ENCODE data around the gene GPR137B. TPM values are rescaled to one million over a fixed set of nuclear protein-coding genes. Genes with fewer than 3 reads are reported as not detected.

The GPR137B gene
- total RNA-seq, 6 experiments from 2014 or later: 4.3 to 22.2 (median 7.6) TPM

DNA sequence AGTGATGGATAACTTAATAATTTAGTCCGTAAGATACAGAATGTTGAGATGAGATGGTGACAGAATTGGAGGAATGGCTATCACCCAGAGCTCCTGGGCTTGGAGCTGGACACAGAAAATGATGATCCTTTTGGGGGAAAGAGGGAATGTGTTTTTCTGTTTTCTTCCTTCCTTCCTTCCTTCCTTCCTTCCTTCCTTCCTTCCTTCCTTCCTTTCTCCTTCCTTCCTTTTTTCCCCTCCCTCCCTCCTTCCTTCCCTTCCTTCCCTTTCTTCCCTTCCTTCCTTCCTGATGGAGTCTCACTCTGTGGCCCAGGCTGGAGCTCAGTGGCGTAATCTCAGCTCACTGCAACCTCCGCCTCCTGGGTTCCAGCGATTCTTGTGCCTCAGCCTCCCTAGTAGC, 2.8 kb upstream of the GPR137B start:
- intact Hi-C loops (cut with DNase I): no loop called here
- H3K36me3 ChIP-seq: no peaks in the 10 kb centered on the region
- H3K4me3 ChIP-seq: no peak overlapping the region
- H3K4me1 ChIP-seq: peaks cover 0 to 9% (median 1%) of the 10 kb centered on the region in 4 donors
- no peak for TF ChIP-seq POLR2A (IDR thresholded peaks at IDR 0.05)
- TF ChIP-seq, protein P1, sequence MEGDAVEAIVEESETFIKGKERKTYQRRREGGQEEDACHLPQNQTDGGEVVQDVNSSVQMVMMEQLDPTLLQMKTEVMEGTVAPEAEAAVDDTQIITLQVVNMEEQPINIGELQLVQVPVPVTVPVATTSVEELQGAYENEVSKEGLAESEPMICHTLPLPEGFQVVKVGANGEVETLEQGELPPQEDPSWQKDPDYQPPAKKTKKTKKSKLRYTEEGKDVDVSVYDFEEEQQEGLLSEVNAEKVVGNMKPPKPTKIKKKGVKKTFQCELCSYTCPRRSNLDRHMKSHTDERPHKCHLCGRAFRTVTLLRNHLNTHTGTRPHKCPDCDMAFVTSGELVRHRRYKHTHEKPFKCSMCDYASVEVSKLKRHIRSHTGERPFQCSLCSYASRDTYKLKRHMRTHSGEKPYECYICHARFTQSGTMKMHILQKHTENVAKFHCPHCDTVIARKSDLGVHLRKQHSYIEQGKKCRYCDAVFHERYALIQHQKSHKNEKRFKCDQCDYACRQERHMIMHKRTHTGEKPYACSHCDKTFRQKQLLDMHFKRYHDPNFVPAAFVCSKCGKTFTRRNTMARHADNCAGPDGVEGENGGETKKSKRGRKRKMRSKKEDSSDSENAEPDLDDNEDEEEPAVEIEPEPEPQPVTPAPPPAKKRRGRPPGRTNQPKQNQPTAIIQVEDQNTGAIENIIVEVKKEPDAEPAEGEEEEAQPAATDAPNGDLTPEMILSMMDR (IDR thresholded peaks at IDR 0.05): no peak
- H3K27me3 ChIP-seq: no peaks in the 10 kb centered on the region
- H3K27ac ChIP-seq: no peak overlapping the region
- no peak for DNase-seq
- no peaks in the 10 kb centered on the region for H3K9me3 ChIP-seq
- ATAC-seq: no peak
- WGBS (ENCODE audit: insufficient coverage, low coverage, low lambda C conversion rate, missing lambda C conversion rate): 83% methylated on average over 4 of the region's 4 CpGs

DNA sequence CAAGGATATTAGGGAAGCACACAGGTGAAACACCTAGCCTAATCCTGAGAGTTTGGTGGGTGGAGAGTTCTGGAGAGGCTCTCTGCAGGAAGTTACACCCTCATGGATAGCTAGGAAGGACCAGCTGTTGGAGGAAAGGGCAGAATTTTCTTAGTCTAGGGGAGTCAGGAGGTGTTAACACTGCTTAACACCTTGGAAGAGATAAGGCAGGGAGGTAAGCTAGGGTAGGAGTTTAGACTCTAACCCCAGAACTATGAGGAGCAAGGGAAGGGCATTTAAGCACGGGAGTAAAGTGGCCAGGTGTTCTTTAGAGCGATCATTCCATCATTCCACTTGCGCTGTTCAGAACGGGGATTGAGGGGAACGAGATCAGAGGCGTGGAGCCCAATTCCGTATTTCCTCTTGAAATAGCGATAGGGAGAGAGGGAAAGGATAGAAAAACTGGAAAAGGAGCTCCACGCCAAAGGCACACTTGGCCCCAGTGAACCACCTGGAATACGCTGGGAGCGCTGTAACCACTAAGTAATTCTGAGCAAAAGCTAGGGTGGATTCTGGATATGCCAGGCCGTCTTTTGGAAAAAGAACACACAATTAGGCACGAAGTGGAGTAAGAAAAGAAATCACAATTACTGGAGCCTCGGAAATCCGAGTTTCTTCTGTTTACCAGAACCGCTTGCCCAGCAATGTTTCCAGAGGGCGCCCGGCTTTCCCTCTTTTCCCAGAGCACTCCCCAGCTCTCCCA, 1.5 kb upstream of the GPR137B start:
- intact Hi-C loops (cut with DNase I): no loop called here
- WGBS (ENCODE audit: insufficient coverage, low coverage, low lambda C conversion rate, missing lambda C conversion rate): 12% methylated on average over 16 of the region's 18 CpGs
- peaks cover 0 to 9% (median 2%) of the 10 kb centered on the region in 4 donors for H3K4me1 ChIP-seq
- peak overlapping the region; percentile 43 to 65 (median 44) for H3K4me3 ChIP-seq
- ATAC-seq: peak; percentile 13 to 41 (median 20)
- H3K9me3 ChIP-seq: no peaks in the 10 kb centered on the region
- no peak for DNase-seq
- H3K27me3 ChIP-seq: no peaks in the 10 kb centered on the region
- no peak for TF ChIP-seq POLR2A (IDR thresholded peaks at IDR 0.05)
- TF ChIP-seq, protein P1 (IDR thresholded peaks at IDR 0.05): peak in 1 of 4 donors; percentile 11
- no peaks in the 10 kb centered on the region for H3K36me3 ChIP-seq
- H3K27ac ChIP-seq: no peak overlapping the region

DNA sequence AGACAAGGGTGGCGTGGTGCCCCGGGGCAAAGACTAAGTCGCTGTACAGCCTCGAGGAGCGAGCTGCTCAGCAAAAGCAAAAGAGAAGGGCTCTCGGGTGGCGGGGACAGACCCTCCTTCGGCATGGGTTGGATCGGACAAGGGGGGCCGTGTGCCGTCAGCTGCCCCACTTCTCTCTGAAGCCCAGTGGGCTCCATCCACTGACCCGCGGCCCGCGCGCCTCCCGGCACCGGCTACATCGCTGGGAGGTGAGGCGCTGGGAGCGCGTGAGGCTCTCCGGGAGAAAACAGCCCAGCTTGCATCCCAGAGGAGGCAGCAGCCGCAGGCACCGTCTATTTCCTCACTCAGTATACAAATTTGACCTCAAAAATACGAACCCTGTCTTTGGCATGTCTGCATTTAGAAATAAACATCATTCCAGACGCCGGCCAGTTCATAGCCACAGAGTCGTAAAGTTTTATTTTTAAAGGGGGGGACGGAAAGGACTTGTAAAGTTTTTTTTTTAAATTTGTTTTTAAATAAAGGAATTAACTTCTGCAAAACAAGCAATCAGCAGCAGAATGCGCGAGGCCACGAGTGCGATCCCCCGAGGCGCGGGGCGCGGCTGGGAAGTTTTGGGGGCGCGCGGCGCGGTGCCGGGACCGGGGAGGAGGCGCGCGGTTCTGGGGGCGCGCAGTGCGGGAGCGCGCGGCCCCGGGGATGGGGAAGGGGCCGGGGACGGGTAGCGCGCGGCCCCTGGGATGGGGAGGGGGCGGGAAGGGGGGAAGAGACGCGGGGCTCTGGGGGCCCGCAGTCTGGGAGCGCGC, 689 bp upstream of the GPR137B start:
- Histone ChIP-seq H3K27ac (no peak overlapping the region), H3K4me1 (peaks cover 0 to 9% (median 2%) of the 10 kb centered on the region in 4 donors), H3K9me3 (no peaks in the 10 kb centered on the region), H3K36me3 (no peaks in the 10 kb centered on the region), H3K4me3 (peak overlapping the region; percentile 43 to 65 (median 44)), H3K27me3 (no peaks in the 10 kb centered on the region)
- TF ChIP-seq POLR2A (IDR thresholded peaks at IDR 0.05): no peak
- TF ChIP-seq, protein P1 (IDR thresholded peaks at IDR 0.05): no peak
- intact Hi-C loops (cut with DNase I): no loop called here
- ATAC-seq: peak; percentile 54 to 69 (median 59)
- WGBS (ENCODE audit: insufficient coverage, low coverage, low lambda C conversion rate, missing lambda C conversion rate): 1% methylated on average over 38 of the region's 67 CpGs
- DNase-seq: peak in 1 of 3 donors; percentile 47

DNA sequence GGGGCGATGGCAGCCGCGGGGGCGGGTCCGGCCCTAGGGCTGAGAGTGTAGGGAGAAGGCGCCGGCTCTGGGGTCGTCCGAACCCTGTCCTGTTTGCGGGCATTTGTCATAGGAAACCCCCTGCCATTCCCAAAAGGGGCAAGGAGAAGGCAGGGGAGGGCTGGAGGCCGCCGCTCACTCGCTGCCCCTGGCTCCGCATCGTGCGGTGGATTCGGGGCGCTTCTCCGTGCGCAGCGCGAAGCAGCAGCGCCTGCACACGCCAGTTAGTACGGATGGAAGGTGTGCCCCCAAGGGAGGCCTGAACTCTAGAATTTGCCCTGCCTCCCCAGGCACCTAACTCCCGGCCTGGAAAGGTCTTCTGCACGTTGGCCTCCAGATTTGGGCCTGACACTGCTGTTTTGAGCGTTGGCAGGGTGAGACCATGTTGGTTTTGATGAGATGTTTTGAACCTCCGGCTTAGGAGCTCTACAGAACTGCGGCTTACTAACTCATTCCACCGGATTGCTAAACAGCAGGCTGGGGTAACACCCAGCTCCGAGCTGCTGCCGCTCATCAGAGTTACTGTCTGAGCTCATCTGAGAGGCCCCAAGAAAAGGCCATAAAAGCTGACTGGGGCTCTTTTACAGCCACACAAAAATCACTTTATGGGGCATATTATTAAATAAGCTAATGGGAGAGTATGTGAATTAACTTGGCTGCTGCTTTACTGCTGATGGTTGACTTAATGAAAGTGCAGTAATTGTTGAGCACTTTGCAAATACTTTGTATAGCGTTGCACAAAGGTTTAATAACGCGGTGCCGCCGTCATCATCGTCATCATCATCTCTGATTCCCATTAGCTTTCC, 987 bp downstream of the GPR137B start:
- DNase-seq: no peak
- Histone ChIP-seq H3K27ac (peak overlapping the region in 2 of 3 donors; percentile 30 to 33), H3K4me3 (peak overlapping the region; percentile 44 to 65 (median 61)), H3K36me3 (no peaks in the 10 kb centered on the region), H3K9me3 (no peaks in the 10 kb centered on the region), H3K27me3 (no peaks in the 10 kb centered on the region), H3K4me1 (peaks cover 0 to 9% (median 2%) of the 10 kb centered on the region in 4 donors)
- ATAC-seq: peak in 3 of 4 donors; percentile 11 to 20 (median 17)
- intact Hi-C loops (cut with DNase I): no loop called here
- 33% methylated on average over 20 of the region's 39 CpGs for WGBS (ENCODE audit: insufficient coverage, low coverage, low lambda C conversion rate, missing lambda C conversion rate)
- TF ChIP-seq, protein P1 (IDR thresholded peaks at IDR 0.05): no peak
- TF ChIP-seq POLR2A (IDR thresholded peaks at IDR 0.05): no peak

Measured in right lobe of liver (tissue), 6 donors.